Measurements from ENCODE around the gene BAX.
A peak's percentile ranks its signal among the peaks of the same experiment; 100 is the strongest.

The BAX gene

GRCh38 chr19:48963371-48964204 lies 8.9 kb downstream of the BAX start:
- peak; percentile 73 for DNase-seq

DNA sequence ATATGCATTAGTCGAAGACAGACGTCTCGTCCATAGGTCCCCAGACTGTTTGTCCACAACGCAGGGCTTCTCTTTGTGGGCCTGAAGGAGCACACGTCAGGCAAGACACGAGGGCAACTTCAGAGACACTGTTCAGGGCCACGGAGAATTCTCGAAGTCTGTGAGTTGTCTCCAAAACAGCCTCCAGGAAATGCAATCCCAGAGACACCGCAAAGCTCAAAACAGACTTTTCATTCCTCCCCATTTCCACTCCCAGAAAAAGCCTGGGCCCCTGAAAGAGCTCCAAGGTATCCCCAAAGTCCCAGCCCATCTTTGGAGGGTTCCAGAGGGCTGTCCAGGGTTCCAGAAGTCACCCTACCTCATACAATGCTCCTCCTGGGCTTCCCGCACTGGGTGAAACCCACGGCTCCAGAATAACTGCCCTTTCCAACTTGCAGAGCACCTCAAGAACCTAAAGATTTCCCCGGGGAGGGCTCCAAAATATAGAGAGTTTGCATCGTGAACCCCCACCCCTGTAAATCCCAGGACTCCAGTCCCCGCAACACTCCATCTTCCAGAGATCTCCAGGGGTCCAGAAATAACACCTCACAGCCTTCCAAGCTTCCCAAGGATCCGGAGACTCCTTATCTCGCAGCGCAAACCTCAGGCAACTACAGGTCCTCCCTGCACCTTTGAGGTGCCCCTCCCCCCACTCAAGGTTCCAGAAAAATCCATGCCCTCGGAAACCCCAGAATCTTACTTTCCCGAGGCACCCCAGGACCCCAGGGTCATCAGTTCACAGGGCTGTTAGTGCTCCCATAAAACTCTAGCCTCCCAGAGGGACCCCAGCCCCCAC lies 9.7 kb downstream of the BAX start:
- DNase-seq: peak; percentile 54

DNA sequence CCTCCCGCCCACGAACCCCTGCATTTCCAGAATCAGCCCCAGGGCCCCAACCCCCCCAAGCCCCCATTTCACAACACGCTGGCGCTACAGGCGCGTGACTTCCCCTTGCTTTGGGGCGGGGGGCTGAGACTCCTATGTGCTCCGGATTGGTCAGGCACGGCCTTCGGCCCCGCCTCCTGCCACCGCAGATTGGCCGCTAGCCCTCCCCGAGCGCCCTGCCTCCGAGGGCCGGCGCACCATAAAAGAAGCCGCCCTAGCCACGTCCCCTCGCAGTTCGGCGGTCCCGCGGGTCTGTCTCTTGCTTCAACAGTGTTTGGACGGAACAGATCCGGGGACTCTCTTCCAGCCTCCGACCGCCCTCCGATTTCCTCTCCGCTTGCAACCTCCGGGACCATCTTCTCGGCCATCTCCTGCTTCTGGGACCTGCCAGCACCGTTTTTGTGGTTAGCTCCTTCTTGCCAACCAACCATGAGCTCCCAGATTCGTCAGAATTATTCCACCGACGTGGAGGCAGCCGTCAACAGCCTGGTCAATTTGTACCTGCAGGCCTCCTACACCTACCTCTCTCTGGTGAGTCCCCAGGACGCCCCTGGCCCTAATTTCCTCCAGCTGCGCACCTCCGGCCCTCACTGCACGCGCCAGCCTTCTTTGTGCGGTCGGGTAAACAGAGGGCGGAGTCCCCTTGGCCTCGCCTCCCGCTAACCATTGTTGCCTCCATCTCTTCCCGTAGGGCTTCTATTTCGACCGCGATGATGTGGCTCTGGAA lies 10.5 kb downstream of the BAX start, which contains the start of gene FTL:
Gene FTL, plus strand, starts transcription at position 270 of the 766 bp plus-strand sequence. Its CDS starts 199 bp downstream, at position 469.
- DNase-seq: peak; percentile 98

- DNase-seq: peak; percentile 97
Observed at GRCh38 chr19:48965806-48966540, 11.3 kb downstream of the BAX start.

GRCh38 chr19:48966541-48967345 lies 12.1 kb downstream of the BAX start:
- DNase-seq: no peak

GRCh38 chr19:48967346-48968178 lies 12.9 kb downstream of the BAX start:
- no peak for DNase-seq

- no peak for DNase-seq
Observed at GRCh38 chr19:48968179-48968661, 13.5 kb downstream of the BAX start.

GRCh38 chr19:48968813-48969218 lies 14.1 kb downstream of the BAX start:
- DNase-seq: no peak

GRCh38 chr19:48969276-48970138 lies 14.8 kb downstream of the BAX start:
- DNase-seq: no peak

- DNase-seq: no peak
Observed at GRCh38 chr19:48970139-48970766, 15.6 kb downstream of the BAX start.

GRCh38 chr19:48970923-48971395 lies 16.3 kb downstream of the BAX start:
- peak; percentile 90 for DNase-seq

- DNase-seq: peak; percentile 61
Observed at GRCh38 chr19:48975947-48976847, 21.5 kb downstream of the BAX start.

DNA sequence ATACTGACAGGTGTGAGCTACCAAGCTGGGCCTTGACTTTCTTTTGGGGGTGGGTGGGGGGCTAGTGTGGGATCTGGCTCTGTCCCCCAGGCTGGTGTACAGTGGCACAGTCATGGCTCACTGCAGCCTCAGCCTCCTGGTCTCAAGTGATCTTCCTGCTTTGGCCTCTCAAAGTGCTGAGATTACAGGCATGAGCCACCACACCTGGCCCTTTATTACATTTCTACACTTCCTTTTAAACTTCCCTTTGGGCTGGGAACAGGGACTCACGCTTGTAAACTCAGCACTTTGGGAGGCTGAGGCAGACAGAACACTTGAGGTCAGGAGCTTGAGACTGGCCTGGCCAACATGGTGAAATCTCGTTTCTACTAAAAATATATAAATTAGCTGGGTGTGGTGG lies 22.4 kb downstream of the BAX start:
- no peak for DNase-seq

DNA sequence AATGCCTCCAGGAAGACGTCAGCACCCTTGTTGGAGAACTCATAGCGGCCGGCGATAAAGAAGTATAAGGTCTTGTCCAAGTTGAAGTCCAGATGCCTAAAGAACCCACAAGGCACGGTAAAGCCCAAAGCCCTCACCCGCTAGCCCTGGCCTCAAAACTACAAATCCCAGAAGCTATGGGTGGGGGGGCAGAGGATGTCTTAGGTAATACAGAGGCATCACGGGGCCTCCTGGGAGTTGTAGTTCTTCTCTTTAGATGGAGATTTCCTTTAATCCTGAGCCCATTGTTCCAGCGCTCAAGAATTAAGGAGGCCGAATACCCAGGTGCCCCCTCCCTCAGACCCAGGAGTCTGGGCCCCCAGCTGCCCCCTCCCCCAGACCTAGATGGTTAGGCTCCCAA lies 27.6 kb downstream of the BAX start:
- DNase-seq: no peak

DNA sequence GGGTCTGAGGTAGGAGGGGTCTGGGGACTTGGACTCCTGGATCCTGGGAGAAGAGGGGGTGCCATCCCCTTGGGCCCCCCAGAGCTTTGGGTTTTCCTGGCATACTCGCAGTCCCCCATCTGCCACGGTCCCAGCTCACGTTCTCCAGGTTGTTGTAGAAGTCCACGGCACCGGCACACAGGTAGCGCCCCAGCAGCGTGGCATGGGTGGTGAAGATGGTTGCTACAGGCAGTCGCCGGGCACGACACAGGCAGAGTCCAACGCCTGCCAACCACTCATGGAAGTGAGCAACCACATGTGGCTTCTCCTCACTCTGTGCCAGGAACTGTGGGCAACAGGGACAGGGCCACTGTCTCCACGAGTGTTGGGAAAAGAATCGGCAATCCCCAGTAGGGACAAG lies 31.0 kb downstream of the BAX start:
- no peak for DNase-seq

- no peak for DNase-seq
Observed at GRCh38 chr19:48986211-48986610, 31.5 kb downstream of the BAX start.

DNA sequence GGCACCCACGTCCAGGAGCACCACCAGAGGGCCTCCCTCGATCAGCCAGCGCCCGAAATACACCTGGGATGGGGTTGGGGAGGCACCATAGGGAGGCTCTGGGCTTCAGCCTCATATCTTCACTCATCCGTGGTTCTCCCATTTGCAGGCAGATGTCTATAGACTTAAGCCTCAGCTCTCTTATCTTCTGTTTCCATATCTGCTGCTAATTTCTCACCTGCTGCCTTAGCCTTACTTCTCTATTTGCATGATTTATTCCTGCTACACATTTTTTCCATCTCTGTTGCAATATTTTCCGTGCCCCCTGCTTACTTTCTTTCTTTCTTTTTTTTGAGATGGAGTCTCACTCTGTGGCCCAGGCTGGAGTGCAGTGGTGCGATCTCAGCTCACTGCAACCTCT lies 32.6 kb downstream of the BAX start:
- DNase-seq: no peak

DNA sequence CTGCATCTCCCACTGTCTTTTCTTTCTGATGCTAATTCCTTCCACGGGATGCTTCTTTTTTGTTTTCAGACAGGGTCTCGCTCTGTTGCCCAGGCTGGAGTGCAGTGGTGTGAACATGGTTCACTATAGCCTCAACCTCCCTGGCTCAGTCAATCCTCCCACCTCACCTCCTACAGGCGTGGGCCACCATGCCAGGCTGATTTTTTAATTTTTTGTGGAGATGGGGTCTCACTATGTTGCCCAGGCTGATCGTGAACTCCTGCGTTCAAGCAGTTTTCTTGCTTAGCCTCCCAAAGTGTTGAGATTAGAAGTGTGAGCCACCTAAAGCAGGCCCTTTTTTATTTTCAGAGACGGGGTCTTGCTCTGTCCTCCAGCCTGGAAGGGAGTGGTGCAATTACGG lies 33.6 kb downstream of the BAX start:
- no peak for DNase-seq

Data from retina (tissue), 1 donor.